ACC112 (cell line): ENCODE results near the gene VAMP4.

Source experiments
- H2AFZ ChIP-seq: fragments of 200-600 bp; sonication (generic); one replicate; pipeline ENCODE4 v1.6.0; 2017; ENCODE audit warnings: antibody characterized with exemption, low read length; ENCODE audit not compliant: unreplicated experiment
- H3K27ac ChIP-seq: fragments of 200-600 bp; sonication (generic); 2 replicates; pipeline ENCODE4 v1.5.1; 2014; ENCODE audit warnings: low read depth, mild to moderate bottlenecking, antibody characterized with exemption, low read length, moderate library complexity
- H3K27me3 ChIP-seq: fragments of 200-600 bp; sonication (generic); 2 replicates; pipeline ENCODE4 v1.6.1; 2014; ENCODE audit warnings: mild to moderate bottlenecking, antibody characterized with exemption, low read length, moderate library complexity, mixed read lengths; ENCODE audit not compliant: insufficient read depth
- H3K36me3 ChIP-seq: fragments of 200-600 bp; sonication (generic); 2 replicates; pipeline ENCODE4 v1.6.1; 2016; ENCODE audit warnings: mild to moderate bottlenecking, antibody characterized with exemption, low read length, moderate library complexity, mixed read lengths; ENCODE audit not compliant: insufficient read depth
- H3K4me1 ChIP-seq: fragments of 200-600 bp; sonication (generic); one replicate; pipeline ENCODE4 v1.6.1; 2016; ENCODE audit warnings: low read length, mixed read lengths; ENCODE audit not compliant: insufficient read depth, unreplicated experiment, control insufficient read depth
- H3K4me3 ChIP-seq: fragments of 200-600 bp; sonication (generic); 2 replicates; pipeline ENCODE4 v1.5.1; 2014; ENCODE audit warnings: mild to moderate bottlenecking, low read depth, low read length
- H3K79me2 ChIP-seq: fragments of 200-600 bp; sonication (generic); one replicate; pipeline ENCODE4 v1.6.0; 2016; ENCODE audit warnings: low read length; ENCODE audit not compliant: control insufficient read depth, unreplicated experiment, insufficient read depth

VAMP4 gene, protein sequence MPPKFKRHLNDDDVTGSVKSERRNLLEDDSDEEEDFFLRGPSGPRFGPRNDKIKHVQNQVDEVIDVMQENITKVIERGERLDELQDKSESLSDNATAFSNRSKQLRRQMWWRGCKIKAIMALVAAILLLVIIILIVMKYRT

DNA sequence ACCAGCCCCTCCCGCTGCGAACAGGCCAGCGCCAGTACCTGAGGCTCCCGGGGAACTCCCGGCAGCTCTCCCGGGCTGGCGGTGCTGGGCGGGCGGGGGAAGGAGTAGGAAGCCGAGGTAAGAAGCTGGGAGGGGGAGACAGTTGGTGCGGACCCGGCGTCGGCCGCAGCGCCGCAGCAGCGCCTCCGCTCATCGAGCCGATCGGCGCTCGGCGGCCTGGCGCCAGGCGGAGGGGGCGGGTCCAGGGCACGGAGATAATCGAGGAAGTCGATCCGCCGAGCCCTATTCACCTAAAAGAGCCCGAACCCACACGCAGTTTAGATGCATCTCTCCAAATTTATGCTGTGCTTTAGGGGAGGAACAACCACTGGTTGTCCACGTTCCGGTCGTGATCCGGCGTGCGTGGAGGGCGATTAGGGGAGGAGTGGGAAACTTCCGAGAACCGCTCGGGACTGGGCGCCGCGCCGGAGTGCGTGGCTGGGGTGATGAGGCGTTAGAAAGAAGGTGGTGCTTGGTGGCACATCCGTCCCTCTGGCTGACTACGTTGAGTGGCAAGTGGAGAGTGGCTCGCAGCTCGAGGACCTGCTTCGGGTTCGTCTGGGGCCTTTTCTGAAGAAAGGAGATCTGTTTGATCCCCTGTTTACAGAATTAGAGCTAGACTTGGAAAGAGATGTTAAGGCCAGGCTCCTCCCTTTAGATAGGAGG, at the start of gene VAMP4:
Gene VAMP4 (minus strand): TSS at position 194 of the 705 bp plus-strand sequence. CDS start 3,651 bp downstream, outside the sequence.
- Histone ChIP-seq H3K36me3 (peaks cover 3% of the 10 kb centered on the region), H3K27ac (peak within 1 kb of the TSS; percentile 91), H3K79me2 (peaks cover 34% of the 10 kb centered on the region), H2AFZ (peak within 1 kb of the TSS; percentile 98), H3K4me3 (peak within 1 kb of the TSS; percentile 99), H3K27me3 (no peaks in the 10 kb centered on the region), H3K4me1 (peaks cover 37% of the 10 kb centered on the region)

GRCh38 chr1:171790318-171790717, 48.5 kb upstream of the VAMP4 start:
- H3K27me3 ChIP-seq = no peaks in the 10 kb centered on the region
- no peak overlapping the region for H2AFZ ChIP-seq
- H3K27ac ChIP-seq = no peak overlapping the region
- peaks cover 4% of the 10 kb centered on the region for H3K79me2 ChIP-seq
- no peak overlapping the region for H3K4me3 ChIP-seq
- H3K4me1 ChIP-seq = peaks cover 42% of the 10 kb centered on the region
- peaks cover 27% of the 10 kb centered on the region for H3K36me3 ChIP-seq

- no peak overlapping the region for H3K4me3 ChIP-seq
- H3K4me1 ChIP-seq = peaks cover 27% of the 10 kb centered on the region
- peaks cover 23% of the 10 kb centered on the region for H3K36me3 ChIP-seq
- no peak overlapping the region for H2AFZ ChIP-seq
- H3K79me2 ChIP-seq = peaks cover 20% of the 10 kb centered on the region
- peak overlapping the region; percentile 44; the same call in 1 of the 2 replicates for H3K27ac ChIP-seq
- H3K27me3 ChIP-seq = no peaks in the 10 kb centered on the region
These were observed 46.8 kb upstream of the VAMP4 start for GRCh38 chr1:171788696-171789095.

GRCh38 chr1:171787686-171788480, 46.0 kb upstream of the VAMP4 start:
- H3K36me3 ChIP-seq = peaks cover 23% of the 10 kb centered on the region
- H3K27ac ChIP-seq = no peak overlapping the region; the same call in 1 of the 2 replicates
- peaks cover 28% of the 10 kb centered on the region for H3K79me2 ChIP-seq
- H3K27me3 ChIP-seq = no peaks in the 10 kb centered on the region
- no peak overlapping the region for H2AFZ ChIP-seq
- peaks cover 26% of the 10 kb centered on the region for H3K4me1 ChIP-seq
- H3K4me3 ChIP-seq = no peak overlapping the region

- no peaks in the 10 kb centered on the region for H3K27me3 ChIP-seq
- peaks cover 23% of the 10 kb centered on the region for H3K36me3 ChIP-seq
- H3K79me2 ChIP-seq = peaks cover 41% of the 10 kb centered on the region
- no peak overlapping the region for H2AFZ ChIP-seq
- peaks cover 21% of the 10 kb centered on the region for H3K4me1 ChIP-seq
- H3K4me3 ChIP-seq = no peak overlapping the region
- no peak overlapping the region for H3K27ac ChIP-seq
These were observed 44.7 kb upstream of the VAMP4 start for GRCh38 chr1:171786534-171786933.

DNA sequence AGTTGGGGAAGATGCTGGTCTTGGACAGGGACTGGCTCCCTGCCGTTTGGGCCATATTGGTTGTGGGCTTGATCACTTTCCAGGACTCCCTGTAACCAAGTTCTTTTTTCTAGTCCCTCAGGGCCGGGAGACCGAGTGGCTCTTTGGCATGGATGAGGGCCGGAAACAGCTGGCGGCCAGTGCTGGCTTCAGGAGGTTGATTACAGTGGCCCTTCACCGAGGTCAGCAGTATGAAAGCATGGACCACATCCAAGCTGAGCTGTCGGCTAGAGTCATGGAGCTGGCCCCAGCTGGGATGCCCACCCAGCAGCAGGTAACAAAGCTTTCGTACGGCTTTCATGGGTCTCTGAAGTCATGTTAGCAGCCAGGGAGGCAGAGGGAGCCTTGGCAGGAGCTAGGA, 43.9 kb upstream of the VAMP4 start:
- H3K4me3 ChIP-seq = no peak overlapping the region
- H3K27me3 ChIP-seq = no peaks in the 10 kb centered on the region
- H3K27ac ChIP-seq = no peak overlapping the region
- H2AFZ ChIP-seq = no peak overlapping the region
- peaks cover 19% of the 10 kb centered on the region for H3K36me3 ChIP-seq
- peaks cover 41% of the 10 kb centered on the region for H3K79me2 ChIP-seq
- H3K4me1 ChIP-seq = peaks cover 21% of the 10 kb centered on the region

- H3K4me3 ChIP-seq = no peak overlapping the region
- H3K27me3 ChIP-seq = no peaks in the 10 kb centered on the region
- peaks cover 10% of the 10 kb centered on the region for H3K36me3 ChIP-seq
- no peak overlapping the region for H3K27ac ChIP-seq
- no peak overlapping the region for H2AFZ ChIP-seq
- peaks cover 27% of the 10 kb centered on the region for H3K4me1 ChIP-seq
- peaks cover 38% of the 10 kb centered on the region for H3K79me2 ChIP-seq
These were observed 42.9 kb upstream of the VAMP4 start for GRCh38 chr1:171784784-171785183.

DNA sequence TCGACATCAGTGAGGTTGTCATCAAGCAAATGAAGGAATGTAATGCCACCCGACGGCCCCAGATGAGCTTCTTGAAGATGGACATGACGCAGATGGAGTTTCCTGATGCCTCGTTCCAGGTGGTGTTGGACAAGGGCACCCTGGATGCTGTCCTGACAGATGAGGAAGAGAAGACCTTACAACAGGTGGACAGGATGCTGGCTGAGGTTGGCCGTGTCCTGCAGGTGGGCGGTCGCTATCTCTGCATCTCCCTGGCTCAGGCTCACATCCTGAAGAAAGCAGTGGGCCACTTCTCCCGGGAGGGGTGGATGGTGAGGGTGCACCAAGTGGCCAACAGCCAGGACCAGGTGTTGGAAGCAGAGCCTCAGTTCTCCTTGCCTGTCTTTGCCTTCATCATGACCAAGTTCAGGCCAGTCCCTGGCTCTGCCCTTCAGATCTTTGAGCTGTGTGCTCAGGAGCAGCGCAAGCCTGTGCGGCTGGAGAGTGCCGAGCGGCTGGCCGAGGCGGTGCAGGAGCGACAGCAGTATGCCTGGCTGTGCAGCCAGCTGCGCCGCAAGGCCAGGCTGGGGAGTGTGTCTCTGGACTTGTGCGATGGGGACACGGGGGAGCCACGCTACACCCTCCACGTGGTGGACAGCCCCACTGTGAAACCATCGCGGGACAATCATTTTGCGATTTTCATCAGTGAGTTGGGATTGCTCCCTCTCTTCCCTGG, 42.1 kb upstream of the VAMP4 start:
- peaks cover 5% of the 10 kb centered on the region for H3K36me3 ChIP-seq
- no peak overlapping the region; the same call in 1 of the 2 replicates for H3K4me3 ChIP-seq
- H3K27ac ChIP-seq = no peak overlapping the region
- no peak overlapping the region for H2AFZ ChIP-seq
- H3K4me1 ChIP-seq = peaks cover 23% of the 10 kb centered on the region
- no peaks in the 10 kb centered on the region for H3K27me3 ChIP-seq
- H3K79me2 ChIP-seq = peaks cover 38% of the 10 kb centered on the region

- H3K4me1 ChIP-seq = peaks cover 16% of the 10 kb centered on the region
- H3K79me2 ChIP-seq = peaks cover 38% of the 10 kb centered on the region
- H3K36me3 ChIP-seq = no peaks in the 10 kb centered on the region; the same call in 1 of the 2 replicates
- H2AFZ ChIP-seq = peak within 1 kb of the TSS; percentile 99
- H3K4me3 ChIP-seq = peak within 1 kb of the TSS; percentile 96
- no peaks in the 10 kb centered on the region for H3K27me3 ChIP-seq
- peak within 1 kb of the TSS; percentile 58 for H3K27ac ChIP-seq
These were observed 39.5 kb upstream of the VAMP4 start, which contains the start of gene METTL13 for GRCh38 chr1:171781176-171781875. TSS of gene METTL13 (plus strand) at chr1:171781660. CDS start at chr1:171781968, 308 bp downstream.
